ENCODE data around the gene NGRN. TPM values are rescaled to one million over a fixed set of nuclear protein-coding genes. Genes with fewer than 3 reads are reported as not detected.

The NGRN gene
- total and polyA plus RNA-seq, 2 donors (not counting 1 experiment from before 2014, with no cell fraction given), result 23.1 to 45.5 TPM

- DNase-seq (peak; percentile 91), ATAC-seq (ENCODE audit: low read depth) (peak; percentile 38)
- Histone ChIP-seq H3K4me1 (ENCODE audit: control insufficient read depth in 2 of 2, insufficient read depth in 2 of 2, low read length in 2 of 2) (peaks cover 40 to 50% of the 10 kb centered on the region in 2 donors), H4K20me1 (ENCODE audit: control insufficient read depth, insufficient read depth, low read length, poor library complexity, severe bottlenecking) (peaks cover 35% of the 10 kb centered on the region), H2AFZ (ENCODE audit: insufficient read depth, low read depth, low read length, poor library complexity, severe bottlenecking) (peak overlapping the region; percentile 31), H3K4me3 (ENCODE audit: control extremely low read depth in 1 of 5, extremely low read depth in 1 of 5, insufficient read depth in 1 of 5, low read depth in 2 of 5, low read length in 4 of 5) (peak overlapping the region in 4 of 5 experiments; percentile 5 to 99 (median 52)), H3K9ac (ENCODE audit: low read length) (peak overlapping the region; percentile 99), H3K79me2 (ENCODE audit: control insufficient read depth, insufficient read depth, low read length) (peaks cover 32% of the 10 kb centered on the region), H3K9me3 (ENCODE audit: control extremely low read depth in 1 of 3, control insufficient read depth in 2 of 3, insufficient read depth in 1 of 3, low read length in 2 of 3) (no peaks in the 10 kb centered on the region), H3K27ac (ENCODE audit: low read length in 2 of 2) (peak overlapping the region; percentile 88 to 99), H3K36me3 (replicated peaks in 1 of 2; ENCODE audit: control extremely low read depth in 1 of 2, control insufficient read depth in 1 of 2, extremely low read depth in 1 of 2, insufficient read depth in 2 of 2, low read length in 1 of 2) (peaks cover 0 to 48% of the 10 kb centered on the region in 2 experiments), H3K27me3 (replicated peaks in 1 of 4; ENCODE audit: control extremely low read depth in 1 of 4, control insufficient read depth in 3 of 4, insufficient read depth in 4 of 4, low read length in 3 of 4) (no peaks in the 10 kb centered on the region), H3K4me2 (replicated peaks; ENCODE audit: low read depth, low read length, poor library complexity, severe bottlenecking) (peak overlapping the region; percentile 90)
- H3K9me3 Mint-ChIP-seq (ENCODE audit: insufficient read depth), result no peaks in the 10 kb centered on the region
- 27% methylated on average over 25 of the region's 27 CpGs for WGBS (ENCODE audit: insufficient coverage)
- ChIA-PET CTCF (interaction anchor here (0.6 to 4.7 kb wide), 10 partner anchors 12 to 85 kb away, joined by 3 to 102 read pairs (median 8); partner anchors contain the start of genes NGRN and SEMA4B), POLR2A (interaction anchor here (0.6 to 4.8 kb wide), 13 partner anchors 10 to 704 kb away, joined by 3 to 56 read pairs (median 5); partner anchors contain the start of genes NGRN and SEMA4B)
- intact Hi-C loops (cut with micrococcal nuclease), result loop anchor here (1.0 to 5.0 kb wide), 4 partner anchors 12 to 171 kb away; partner anchors contain the start of gene IDH2
- H3K27me3 Mint-ChIP-seq, result no peaks in the 10 kb centered on the region
- TF ChIP-seq EZH2 (IDR thresholded peaks at IDR 0.05; ENCODE audit: borderline replicate concordance, insufficient read depth, low read depth, low read length, poor library complexity, severe bottlenecking) (no peak), CTCF (IDR thresholded peaks at IDR 0.05) (no peak)
- peaks cover 52% of the 10 kb centered on the region for H3K4me1 Mint-ChIP-seq
- H3K27ac Mint-ChIP-seq, result peak overlapping the region; percentile 97
- peak overlapping the region; percentile 97 for H3K4me3 Mint-ChIP-seq
Observed at GRCh38 chr15:90231028-90232017, 34.1 kb upstream of the NGRN start.
